ENCODE data around the gene SIRPG. TPM values are rescaled to one million over a fixed set of nuclear protein-coding genes. Genes with fewer than 3 reads are reported as not detected.
A peak's percentile ranks its signal among the peaks of the same experiment; 100 is the strongest.

Gene SIRPG
- polyA plus RNA-seq, 3 donors, result 0.15 to 0.52 (median 0.51) TPM

- no peaks in the 10 kb centered on the region for H3K9me3 ChIP-seq (replicated peaks in 1 of 2; ENCODE audit: control insufficient read depth in 1 of 2, insufficient read depth in 1 of 2, low read length in 2 of 2)
- no peak for DNase-seq
- peaks cover 0 to 2% (median 0%) of the 10 kb centered on the region in 7 donors for H3K9me3 Mint-ChIP-seq
- peak overlapping the region; percentile 8 for H2AFZ ChIP-seq (ENCODE audit: insufficient read depth, low read depth, low read length, poor library complexity, severe bottlenecking)
- H3K27ac ChIP-seq (ENCODE audit: low read depth in 1 of 2, low read length in 2 of 2), result no peak overlapping the region
- no peak overlapping the region for H3K4me3 Mint-ChIP-seq
- intact Hi-C loops (cut with micrococcal nuclease), result no loop called here
- no peaks in the 10 kb centered on the region for H4K20me1 ChIP-seq (ENCODE audit: insufficient read depth, low read length)
- no peak overlapping the region for H3K4me3 ChIP-seq (replicated peaks in 1 of 3; ENCODE audit: low read depth in 2 of 3, low read length in 3 of 3)
- WGBS (ENCODE audit: insufficient coverage), result 70% methylated on average over 4 of the region's 5 CpGs
- peaks cover 45 to 52% of the 10 kb centered on the region in 2 donors for H3K4me1 ChIP-seq (ENCODE audit: control insufficient read depth in 1 of 2, insufficient read depth in 2 of 2, low read length in 2 of 2)
- H3K27me3 ChIP-seq (ENCODE audit: control insufficient read depth in 2 of 2, insufficient read depth in 2 of 2, low read length in 2 of 2), result no peaks in the 10 kb centered on the region
- H3K36me3 Mint-ChIP-seq, result no peaks in the 10 kb centered on the region
- H3K79me2 ChIP-seq (ENCODE audit: insufficient read depth, low read length), result no peaks in the 10 kb centered on the region
- no peak overlapping the region for H3K9ac ChIP-seq (ENCODE audit: insufficient read depth, low read length, poor library complexity, severe bottlenecking)
- peaks cover 2 to 4% (median 2%) of the 10 kb centered on the region in 3 donors for H3K27me3 Mint-ChIP-seq (ENCODE audit: low read depth in 3 of 3)
- TF ChIP-seq, protein P1, sequence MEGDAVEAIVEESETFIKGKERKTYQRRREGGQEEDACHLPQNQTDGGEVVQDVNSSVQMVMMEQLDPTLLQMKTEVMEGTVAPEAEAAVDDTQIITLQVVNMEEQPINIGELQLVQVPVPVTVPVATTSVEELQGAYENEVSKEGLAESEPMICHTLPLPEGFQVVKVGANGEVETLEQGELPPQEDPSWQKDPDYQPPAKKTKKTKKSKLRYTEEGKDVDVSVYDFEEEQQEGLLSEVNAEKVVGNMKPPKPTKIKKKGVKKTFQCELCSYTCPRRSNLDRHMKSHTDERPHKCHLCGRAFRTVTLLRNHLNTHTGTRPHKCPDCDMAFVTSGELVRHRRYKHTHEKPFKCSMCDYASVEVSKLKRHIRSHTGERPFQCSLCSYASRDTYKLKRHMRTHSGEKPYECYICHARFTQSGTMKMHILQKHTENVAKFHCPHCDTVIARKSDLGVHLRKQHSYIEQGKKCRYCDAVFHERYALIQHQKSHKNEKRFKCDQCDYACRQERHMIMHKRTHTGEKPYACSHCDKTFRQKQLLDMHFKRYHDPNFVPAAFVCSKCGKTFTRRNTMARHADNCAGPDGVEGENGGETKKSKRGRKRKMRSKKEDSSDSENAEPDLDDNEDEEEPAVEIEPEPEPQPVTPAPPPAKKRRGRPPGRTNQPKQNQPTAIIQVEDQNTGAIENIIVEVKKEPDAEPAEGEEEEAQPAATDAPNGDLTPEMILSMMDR (IDR thresholded peaks at IDR 0.05), result no peak
- H3K4me2 ChIP-seq (replicated peaks; ENCODE audit: extremely low read depth, low read length, poor library complexity, severe bottlenecking), result no peak overlapping the region
- H3K27ac Mint-ChIP-seq, result peak overlapping the region in 2 of 7 donors; percentile 28 to 32
- H3K4me1 Mint-ChIP-seq, result peaks cover 65% of the 10 kb centered on the region
- H3K36me3 ChIP-seq (replicated peaks in 1 of 2; ENCODE audit: control insufficient read depth in 1 of 2, insufficient read depth in 2 of 2, low read length in 2 of 2), result no peaks in the 10 kb centered on the region
Observed at GRCh38 chr20:1629321-1629720, 28.3 kb downstream of the SIRPG start.

DNA sequence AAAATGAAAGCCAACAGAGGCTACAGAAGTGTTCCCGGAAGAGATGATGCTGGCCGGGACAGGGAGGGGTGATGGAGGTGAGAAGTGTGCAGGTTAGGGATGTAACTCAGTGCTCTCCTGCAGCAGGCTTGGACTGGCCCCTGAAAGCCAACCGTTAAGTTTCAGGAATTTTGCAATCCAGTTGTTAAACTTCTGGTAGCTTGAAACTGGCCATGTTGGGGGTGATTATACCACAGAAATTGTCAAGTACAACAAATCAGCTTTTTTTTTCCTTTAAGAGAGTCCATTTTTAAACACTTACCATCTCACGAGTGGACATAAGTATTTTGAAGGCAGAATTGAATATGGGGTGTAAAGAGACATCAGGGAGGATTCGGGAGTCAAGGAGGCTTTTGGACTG lies 29.0 kb downstream of the SIRPG start:
- Mint-ChIP-seq H3K9me3 (peaks cover 0 to 2% (median 0%) of the 10 kb centered on the region in 7 donors), H3K36me3 (no peaks in the 10 kb centered on the region), H3K4me3 (no peak overlapping the region), H3K27ac (peak overlapping the region in 1 of 7 donors; percentile 21), H3K4me1 (peaks cover 69% of the 10 kb centered on the region), H3K27me3 (ENCODE audit: low read depth in 3 of 3) (peaks cover 2 to 4% (median 2%) of the 10 kb centered on the region in 3 donors)
- H3K27ac ChIP-seq (ENCODE audit: low read depth in 1 of 2, low read length in 2 of 2), result no peak overlapping the region
- no peak for DNase-seq
- no peaks in the 10 kb centered on the region for H3K79me2 ChIP-seq (ENCODE audit: insufficient read depth, low read length)
- WGBS (ENCODE audit: insufficient coverage), result 88% methylated on average over 3 of the region's 5 CpGs
- H3K9ac ChIP-seq (ENCODE audit: insufficient read depth, low read length, poor library complexity, severe bottlenecking), result no peak overlapping the region
- H2AFZ ChIP-seq (ENCODE audit: insufficient read depth, low read depth, low read length, poor library complexity, severe bottlenecking), result no peak overlapping the region
- H3K36me3 ChIP-seq (replicated peaks in 1 of 2; ENCODE audit: control insufficient read depth in 1 of 2, insufficient read depth in 2 of 2, low read length in 2 of 2), result no peaks in the 10 kb centered on the region
- H3K4me1 ChIP-seq (ENCODE audit: control insufficient read depth in 1 of 2, insufficient read depth in 2 of 2, low read length in 2 of 2), result peaks cover 49 to 55% of the 10 kb centered on the region in 2 donors
- no peak overlapping the region for H3K4me3 ChIP-seq (replicated peaks in 1 of 3; ENCODE audit: low read depth in 2 of 3, low read length in 3 of 3)
- no peak overlapping the region for H3K4me2 ChIP-seq (replicated peaks; ENCODE audit: extremely low read depth, low read length, poor library complexity, severe bottlenecking)
- TF ChIP-seq, protein P1 (IDR thresholded peaks at IDR 0.05), result no peak
- H3K9me3 ChIP-seq (replicated peaks in 1 of 2; ENCODE audit: control insufficient read depth in 1 of 2, insufficient read depth in 1 of 2, low read length in 2 of 2), result no peaks in the 10 kb centered on the region
- H4K20me1 ChIP-seq (ENCODE audit: insufficient read depth, low read length), result no peaks in the 10 kb centered on the region
- intact Hi-C loops (cut with micrococcal nuclease), result no loop called here
- no peaks in the 10 kb centered on the region for H3K27me3 ChIP-seq (ENCODE audit: control insufficient read depth in 2 of 2, insufficient read depth in 2 of 2, low read length in 2 of 2)
